IPS-18c (cell line): ENCODE measurements around the gene GSC2.

ENCODE experiments used
- H3K4me3 ChIP-seq: 2 replicates; pipeline ENCODE4 v1.7.0; 2013; ENCODE audit warnings: low read depth, mild to moderate bottlenecking, low read length, moderate library complexity; ENCODE audit not compliant: insufficient read depth
- H3K9me3 ChIP-seq: one replicate; pipeline ENCODE4 v1.6.1; 2013; ENCODE audit warnings: mild to moderate bottlenecking, low read length, moderate library complexity; ENCODE audit not compliant: control insufficient read depth, insufficient read depth

The GSC2 gene

DNA sequence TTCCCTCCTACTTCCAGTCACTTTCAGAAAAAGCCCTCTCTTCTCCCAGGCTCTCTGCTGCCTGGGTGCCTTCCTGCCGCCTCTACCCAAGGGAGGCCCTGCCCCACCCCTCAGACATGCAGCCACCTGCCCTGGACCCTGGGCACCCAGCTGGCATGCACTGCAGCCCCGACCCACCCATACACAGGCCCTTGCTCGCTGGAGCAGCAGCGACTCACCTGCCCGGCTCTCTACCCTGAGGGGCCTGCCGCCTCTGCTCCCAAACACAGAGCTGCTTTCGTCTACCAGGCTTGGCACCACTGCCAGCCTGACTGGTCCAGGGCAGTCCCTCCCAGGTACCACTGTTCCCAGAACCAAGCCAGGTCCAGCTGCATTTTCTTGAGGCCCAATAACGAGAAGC lies 20.2 kb downstream of the GSC2 start:
- H3K9me3 ChIP-seq = no peaks in the 10 kb centered on the region
- H3K4me3 ChIP-seq = no peak overlapping the region

DNA sequence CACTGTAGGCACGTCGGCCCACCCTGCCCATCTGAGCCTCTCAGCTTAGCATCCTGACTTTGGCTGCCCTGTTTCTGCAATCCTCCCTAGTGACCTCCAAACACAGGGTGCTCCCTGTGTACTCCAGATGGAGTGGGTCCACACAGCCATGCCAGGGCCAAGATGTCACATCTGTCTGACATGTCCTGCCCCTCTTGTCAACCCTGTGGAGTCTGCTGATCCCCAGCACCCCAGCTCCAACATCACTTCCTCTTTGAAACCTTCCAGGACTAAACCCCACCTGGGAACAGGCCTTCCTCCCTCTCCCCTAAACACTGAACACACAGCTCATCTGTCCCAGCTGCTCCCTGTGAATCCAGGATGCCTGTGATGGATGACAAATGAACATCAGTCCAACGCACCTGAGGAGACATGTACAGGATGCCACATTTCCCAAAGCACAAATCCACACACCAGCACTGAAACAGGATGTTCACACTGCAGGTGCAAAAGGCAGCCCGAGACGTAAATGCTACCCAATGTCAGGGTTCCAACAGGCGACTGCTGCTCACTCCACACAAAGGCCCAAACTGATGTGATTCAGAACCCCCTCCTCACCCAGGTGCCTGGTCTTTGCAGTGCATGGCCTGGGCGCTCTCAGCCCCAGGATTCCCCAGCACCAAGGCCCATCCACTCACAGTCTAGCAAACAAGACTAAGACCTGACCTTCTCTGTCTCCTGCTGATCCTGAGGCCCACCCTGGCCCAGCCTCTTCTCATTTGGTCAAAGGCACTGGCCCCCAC lies 21.0 kb downstream of the GSC2 start:
- Histone ChIP-seq H3K9me3 (no peaks in the 10 kb centered on the region), H3K4me3 (no peak overlapping the region)

DNA sequence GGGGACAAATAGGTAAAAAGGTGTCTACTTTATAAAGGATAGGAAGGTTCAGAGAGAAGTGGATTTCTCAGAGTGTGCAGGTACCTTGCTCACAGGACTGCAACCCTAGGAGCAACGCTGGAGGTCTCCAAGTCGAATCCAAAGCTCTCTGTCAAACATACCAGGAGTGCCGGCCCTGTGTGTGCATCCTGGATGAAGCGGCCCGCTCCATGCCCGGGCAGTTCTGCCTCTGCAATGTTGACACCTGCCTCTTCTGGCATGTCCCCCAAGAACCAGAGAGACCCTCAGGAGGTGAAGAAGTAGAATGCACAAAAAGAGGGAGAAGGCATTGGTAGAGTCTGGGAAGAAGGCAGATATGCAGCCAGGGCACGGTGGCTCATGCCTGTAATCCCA lies 22.1 kb downstream of the GSC2 start:
- no peak overlapping the region for H3K4me3 ChIP-seq
- H3K9me3 ChIP-seq = no peaks in the 10 kb centered on the region

DNA sequence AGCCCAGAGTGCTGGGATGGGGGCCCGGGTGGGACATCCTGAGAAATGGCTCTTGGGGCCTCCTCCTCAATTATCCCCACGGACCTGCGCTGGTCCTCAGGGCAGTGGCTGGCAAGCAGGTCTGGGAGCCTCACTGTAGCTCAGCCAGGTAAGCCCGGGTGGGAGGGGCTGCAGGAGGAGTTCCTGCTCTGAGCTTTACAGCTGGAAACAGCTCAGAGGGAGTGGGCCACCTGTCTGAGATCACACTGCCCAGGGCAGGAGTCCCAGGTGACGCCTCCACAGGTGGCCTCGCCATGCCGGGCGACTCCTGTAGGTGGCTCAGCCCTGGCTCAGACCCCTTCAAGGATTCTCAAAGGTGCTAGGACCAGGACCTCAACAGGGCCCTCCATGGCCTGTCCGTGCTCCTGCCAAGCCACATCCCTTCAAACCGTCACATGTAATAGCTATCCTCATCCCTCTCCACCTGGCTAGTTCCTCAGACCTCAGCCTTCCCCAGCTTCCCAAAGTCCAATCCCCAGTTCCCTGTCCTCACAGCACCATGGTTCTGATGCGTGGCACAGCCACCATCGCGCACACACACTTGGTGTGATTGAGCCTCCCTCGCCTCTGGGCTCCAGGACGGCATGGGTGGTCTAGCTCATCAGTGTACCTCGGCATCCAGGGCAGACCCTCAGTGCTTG lies 22.6 kb downstream of the GSC2 start:
- Histone ChIP-seq H3K9me3 (no peaks in the 10 kb centered on the region), H3K4me3 (no peak overlapping the region)

DNA sequence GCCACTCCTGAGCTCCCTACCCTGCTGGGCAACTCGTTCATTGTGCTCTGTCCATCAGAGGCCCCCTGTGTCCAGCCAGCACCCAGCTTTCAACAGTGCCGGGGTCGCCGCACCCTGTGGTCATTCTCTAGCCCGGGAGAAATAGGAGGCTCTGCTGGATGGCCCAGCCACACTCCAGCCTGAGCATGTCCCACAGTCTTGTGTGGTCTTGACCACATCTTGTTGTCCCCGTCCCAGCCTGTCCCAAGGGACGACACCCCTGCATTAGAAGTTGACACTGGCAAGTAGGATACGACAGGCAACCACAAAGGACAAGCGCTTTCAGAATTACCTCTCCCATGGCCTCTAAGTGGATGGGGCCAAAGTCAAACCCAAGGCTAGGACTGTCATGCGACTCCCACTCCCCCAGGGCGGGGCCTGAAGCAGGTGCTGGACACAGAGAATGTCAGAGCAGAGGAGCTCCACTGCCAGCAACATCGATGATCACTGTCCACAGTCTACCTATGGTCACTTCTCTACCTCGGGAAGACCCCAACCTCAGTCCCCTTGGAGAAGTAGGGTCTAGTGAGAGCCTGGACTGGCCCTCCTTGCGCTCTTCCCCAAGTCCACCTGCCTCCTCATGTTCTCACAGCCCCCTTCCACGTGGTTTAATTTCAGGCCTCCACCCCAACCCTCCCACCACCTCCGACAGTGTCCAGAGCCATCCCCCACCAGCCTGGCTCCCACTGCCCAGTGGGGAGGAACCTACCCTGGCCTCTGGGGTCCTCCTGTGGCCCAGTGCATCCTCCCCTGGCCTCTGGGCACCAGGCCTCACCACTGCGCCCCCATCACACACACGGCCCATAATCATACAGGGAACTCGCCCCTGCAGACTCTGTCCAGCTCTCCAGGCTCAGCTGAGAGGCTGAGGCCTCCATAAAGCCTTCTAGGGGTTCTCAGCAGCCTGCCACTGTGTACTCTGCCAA lies 23.5 kb downstream of the GSC2 start:
- Histone ChIP-seq H3K4me3 (no peak overlapping the region), H3K9me3 (no peaks in the 10 kb centered on the region)

DNA sequence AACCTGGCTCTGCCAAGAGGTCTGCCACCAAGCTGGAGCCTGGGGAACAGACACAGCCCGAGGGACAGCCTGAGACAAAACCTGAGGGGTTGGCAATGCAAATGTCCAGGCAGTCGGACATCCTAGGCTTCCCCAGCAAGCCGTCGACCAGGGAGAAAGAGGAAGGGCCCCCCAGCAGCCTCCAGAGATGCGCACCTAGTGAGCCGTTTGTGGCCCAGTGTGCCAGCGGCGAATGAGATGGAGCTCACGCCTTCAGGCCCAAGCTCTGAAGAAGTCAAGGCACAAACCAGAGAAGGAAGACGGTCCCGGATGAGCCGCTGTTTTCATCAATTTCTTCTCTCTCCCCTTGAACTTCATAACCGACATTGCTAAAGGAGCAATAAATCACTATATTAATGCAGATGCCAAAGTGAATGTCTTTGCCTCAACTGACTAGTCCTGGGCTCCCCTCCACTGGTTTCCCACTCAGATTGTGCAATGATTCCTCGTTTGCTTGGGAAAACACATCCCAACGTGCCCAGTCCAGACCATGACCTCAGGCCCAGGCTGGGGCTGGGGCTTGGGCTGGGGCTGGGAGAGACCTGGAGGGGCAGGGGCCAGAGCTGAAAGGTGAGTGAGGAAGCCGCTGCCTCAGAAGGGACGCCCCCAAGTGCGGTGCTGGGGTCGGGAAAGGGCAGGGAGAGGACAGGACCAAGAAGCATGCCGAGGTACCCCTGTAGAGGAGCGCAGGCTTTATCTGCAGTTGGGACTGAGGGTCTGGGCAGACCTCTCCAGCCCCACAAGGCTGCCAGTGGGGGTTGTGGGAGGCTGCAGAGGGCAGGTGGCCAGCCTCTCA lies 24.4 kb downstream of the GSC2 start:
- H3K4me3 ChIP-seq = no peak overlapping the region
- no peaks in the 10 kb centered on the region for H3K9me3 ChIP-seq

DNA sequence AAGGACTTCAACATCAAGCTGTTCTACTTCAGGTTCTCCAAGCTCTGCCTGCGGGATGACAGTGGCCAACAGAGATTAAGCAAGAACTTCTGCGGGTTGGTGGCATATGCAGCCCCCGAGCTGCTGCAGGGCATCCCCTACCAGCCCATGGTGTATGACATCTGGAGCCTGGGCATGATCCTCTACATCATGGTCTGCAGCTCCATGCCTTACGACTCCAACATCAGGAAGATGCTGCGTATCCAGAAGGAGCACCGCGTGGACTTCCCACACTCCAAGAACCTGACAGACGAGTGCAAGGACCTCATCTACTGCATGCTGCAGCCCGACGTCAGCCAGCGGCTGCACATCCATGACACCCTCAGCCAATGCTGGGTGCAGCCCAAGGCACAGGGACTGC lies 25.1 kb downstream of the GSC2 start:
- Histone ChIP-seq H3K9me3 (no peaks in the 10 kb centered on the region), H3K4me3 (no peak overlapping the region)

DNA sequence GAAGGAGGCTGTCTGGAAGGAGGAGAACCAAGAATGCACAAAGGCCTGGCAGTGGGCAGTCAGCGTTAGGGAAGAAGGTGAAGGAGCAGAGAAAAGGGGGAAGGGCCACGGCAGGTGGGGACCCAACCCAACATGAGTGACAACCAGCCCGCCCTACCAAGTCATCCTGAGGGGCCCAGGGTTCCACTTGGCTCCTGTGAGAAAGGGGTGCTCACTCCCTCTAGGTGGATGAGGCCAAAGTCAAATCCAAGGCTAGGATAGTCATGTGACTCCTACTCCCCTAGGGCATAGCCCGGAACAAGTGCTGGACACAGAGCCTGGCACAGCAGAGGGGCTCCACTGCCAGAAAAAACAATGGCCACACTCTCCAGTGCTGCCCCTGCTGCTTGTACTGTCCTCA lies 25.7 kb downstream of the GSC2 start:
- H3K9me3 ChIP-seq = no peaks in the 10 kb centered on the region
- no peak overlapping the region for H3K4me3 ChIP-seq

DNA sequence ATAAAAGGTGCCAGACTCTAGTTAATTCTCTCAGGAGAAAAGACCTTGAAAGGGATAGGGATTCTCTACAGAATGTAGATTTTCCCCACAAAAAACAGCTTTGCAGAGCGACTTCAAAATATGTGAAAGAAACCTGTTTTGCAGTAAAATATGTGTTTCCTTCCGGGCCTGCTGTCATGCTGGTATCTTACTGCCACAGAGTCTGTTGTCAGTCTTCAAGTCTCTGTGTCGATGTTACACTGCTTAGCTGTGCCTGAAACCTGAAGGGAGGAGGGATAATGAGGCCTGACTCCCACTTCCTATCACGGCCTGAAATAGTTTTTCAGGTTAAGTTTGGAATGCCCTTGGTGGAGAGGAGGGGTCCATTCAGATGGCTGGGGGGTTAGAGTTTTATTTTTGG lies 26.2 kb downstream of the GSC2 start:
- Histone ChIP-seq H3K9me3 (no peaks in the 10 kb centered on the region), H3K4me3 (no peak overlapping the region)

DNA sequence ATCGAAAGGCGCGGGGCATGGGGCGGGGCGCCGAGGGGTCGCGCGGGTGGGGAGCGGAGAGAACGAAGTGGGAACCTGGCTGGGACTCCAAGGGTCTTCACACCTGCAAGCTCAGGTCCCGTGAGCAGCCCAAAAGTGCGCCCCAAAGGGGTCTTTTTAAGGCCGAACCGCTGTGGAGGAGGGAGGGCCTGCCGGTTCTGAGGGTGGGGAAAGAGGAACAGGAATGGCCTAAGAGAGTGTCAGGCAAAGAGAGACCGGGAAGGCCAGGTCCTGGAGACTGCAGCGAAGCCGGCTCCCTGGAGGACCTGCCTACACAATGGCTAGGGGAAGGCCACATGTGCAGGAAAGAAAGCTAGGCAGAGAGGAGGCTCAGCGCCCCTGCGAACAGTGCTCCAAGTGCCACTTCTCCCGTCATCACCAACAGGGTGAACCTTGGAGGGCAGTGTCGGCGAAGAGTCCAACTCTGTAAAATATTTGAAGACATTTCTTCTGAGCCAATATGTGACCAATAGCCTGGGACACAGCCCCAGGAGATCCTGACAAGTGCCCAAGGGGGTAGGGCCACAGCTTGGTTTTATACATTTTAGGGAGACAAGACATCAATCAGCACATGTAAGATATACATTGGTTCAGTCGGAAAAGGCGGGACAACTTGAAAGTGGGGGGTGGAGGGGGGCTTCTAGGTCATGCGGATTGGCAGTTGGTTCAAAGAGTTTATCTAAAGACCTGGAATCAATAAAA lies 27.2 kb downstream of the GSC2 start:
- H3K9me3 ChIP-seq = no peaks in the 10 kb centered on the region
- H3K4me3 ChIP-seq = peak overlapping the region; percentile 59

DNA sequence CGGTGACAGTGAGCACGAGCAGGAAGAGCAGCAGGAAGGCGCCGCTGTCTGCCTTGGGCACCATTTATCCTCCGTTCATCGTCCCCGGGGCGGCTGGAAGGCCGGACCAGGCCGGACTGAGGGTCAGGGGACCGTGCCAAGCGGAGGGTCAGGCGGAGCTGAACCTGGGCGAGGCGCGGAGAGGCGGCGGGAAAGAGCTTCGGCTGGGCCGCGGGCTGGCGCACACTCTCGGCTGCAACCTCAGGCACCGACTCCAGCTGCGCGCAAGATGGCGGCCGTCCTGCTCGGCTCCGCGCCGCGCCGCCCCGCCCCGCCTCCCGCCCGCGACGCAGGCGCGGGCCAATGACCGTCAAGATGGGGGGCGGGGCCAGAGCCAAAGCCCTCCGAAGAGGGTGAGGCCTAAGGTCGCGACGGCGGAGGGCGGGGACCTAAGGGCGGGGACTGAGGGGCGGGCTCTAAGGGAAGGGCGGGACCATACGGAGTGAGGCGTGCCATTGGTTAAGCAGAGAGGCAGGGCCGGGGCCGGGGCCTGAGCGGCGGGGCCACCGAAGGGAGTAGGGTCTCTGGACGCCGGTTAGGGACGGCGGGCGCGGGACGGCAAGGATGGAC lies 27.8 kb downstream of the GSC2 start, which contains the start of gene DGCR2:
TSS of gene DGCR2 (minus strand) at position 270 of the 609 bp plus-strand sequence. CDS start at position 64, 206 bp downstream.
- no peaks in the 10 kb centered on the region for H3K9me3 ChIP-seq

DNA sequence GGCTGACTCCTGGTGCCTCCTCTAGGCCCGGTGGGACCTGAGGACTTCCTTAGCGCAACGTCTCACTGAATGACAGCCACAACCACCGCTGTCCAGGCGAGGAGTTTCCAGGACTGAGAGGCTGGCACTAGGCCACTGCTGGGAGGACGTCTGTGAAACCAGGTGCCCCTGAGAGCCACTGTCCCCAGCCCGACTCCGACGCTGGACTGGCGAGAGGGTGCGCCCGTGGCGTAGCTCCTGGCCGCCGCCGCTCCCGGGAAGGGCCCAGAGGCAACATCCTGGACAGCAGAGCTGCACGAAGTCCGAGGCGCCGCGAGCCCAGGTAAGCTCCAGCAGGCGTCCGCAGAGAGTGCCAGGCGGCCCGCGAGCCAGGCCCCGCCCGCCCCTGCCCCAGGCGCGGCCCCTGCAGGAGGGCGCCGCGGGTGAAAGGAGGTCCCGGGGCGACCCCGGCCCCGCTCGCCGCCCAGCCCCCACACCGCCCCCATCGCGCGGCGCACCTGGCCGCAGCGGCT lies 28.4 kb downstream of the GSC2 start:
- Histone ChIP-seq H3K9me3 (no peaks in the 10 kb centered on the region), H3K4me3 (peak overlapping the region; percentile 82)

More for the DNA sequence above, 27.8 kb downstream of the GSC2 start, which contains the start of gene DGCR2:
- peak within 1 kb of the TSS; percentile 82 for H3K4me3 ChIP-seq

DNA sequence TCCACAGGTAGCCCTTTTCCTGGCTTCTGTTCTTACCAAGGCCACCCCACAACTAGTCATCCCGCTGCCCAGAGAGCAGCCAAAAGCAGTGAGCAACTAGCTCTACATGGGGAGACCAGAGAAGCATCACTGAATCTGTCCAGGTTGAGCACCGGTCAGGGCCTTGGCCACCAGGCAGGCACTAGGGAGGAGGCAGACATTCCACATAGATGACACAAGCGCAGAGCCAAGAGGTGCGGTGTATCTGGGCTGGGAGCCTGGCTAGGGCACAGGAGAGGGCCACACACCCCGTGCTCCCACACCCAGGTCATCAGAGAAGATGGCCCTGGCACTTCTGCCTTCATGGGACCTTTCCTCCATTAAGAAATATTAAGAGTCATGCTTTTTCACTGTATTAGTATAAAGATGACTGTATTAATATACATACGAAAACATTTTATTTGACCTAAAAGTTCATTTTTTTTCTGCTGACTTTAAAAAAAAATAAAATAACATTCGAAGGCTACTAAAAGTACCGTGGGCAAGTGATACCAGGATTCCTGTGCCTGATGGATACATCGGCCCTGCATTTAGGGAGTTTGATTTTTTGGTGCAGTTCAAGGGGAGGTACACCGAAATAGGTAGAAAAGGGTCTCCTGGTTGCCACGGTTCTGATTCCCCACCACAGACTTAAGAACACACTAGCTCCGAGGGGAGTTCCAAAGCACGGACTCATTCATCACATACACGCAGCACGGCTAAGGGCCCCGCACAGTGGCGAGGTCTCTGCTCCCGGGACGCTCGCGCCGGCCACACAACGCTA lies 29.1 kb downstream of the GSC2 start:
- no peaks in the 10 kb centered on the region for H3K9me3 ChIP-seq
- H3K4me3 ChIP-seq = peak overlapping the region; percentile 82

DNA sequence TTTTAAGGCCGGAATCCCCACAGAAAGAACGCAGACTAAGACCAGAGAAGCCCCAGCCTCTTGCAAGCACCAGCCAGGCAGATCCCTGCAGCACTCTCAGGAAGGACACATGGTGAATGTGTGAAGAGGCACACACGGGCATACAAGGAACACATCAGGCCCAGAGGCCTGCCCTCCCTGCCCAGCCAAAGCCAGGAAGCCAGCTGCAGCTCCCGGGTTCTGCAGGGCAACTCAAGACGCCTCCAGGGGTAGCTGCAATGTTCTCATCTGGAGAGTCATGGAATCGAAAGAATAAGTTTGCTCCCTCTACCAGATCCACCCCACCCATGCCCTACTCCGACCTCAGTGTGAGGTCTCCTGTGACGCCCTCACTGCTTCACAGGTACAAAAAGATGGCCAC lies 30.1 kb downstream of the GSC2 start:
- no peak overlapping the region for H3K4me3 ChIP-seq
- H3K9me3 ChIP-seq = no peaks in the 10 kb centered on the region

DNA sequence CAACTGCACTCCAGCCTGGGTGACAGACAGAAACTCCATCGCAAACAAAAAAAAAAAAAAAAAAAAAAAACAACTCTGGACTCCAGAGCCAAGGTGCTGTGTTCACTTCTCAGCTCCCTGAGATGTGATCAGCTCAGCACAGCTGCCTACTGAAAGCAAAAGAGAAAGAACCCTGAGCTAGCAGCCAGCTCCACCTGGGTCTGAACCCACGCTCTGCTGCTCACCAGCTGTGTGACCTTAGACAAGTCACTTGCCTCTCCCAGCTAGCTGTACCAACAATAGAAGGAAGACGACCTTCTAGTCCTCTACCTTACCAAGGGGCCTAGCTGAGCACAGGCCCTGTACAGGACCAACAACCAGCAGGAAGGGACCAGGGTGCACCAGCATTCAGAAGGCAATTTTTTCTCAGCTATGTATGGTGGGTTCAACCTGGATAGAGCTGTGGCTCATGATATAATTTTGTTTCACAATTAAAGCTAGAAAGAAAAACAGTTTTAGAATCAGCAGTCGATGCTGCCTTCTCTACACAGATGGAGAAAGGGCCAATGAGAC lies 31.7 kb downstream of the GSC2 start:
- Histone ChIP-seq H3K9me3 (no peaks in the 10 kb centered on the region), H3K4me3 (no peak overlapping the region)
